Gastroesophageal sphincter (tissue), 3 donors: ENCODE measurements around the gene SGCD.

Experiments used
- EP300 ChIP-seq: sonication (generic); formaldehyde crosslinking; IDR thresholded peaks from one replicate; pipeline ENCODE4 v1.6.1; 2017; ENCODE audit warnings: antibody characterized with exemption, mild to moderate bottlenecking
- POLR2A ChIP-seq, 2 donors: fragments of 450-650 bp; IDR thresholded peaks; one replicate each; pipeline ENCODE4 v1.6.1; 2017; ENCODE audit warnings: antibody characterized with exemption in 2 of 2, mild to moderate bottlenecking in 2 of 2, moderate library complexity in 1 of 2
- TF ChIP-seq, protein P1 (sequence below), 4 experiments: fragments of 200-600 bp in 2 of 4; fragments of 450-650 bp in 2 of 4; sonication (generic) in 1 of 4; IDR thresholded peaks; one replicate each; pipeline ENCODE4 v1.5.1; 2017 to 2019; ENCODE audit warnings: antibody characterized with exemption in 4 of 4, mild to moderate bottlenecking in 2 of 4, moderate library complexity in 2 of 4

DNA sequence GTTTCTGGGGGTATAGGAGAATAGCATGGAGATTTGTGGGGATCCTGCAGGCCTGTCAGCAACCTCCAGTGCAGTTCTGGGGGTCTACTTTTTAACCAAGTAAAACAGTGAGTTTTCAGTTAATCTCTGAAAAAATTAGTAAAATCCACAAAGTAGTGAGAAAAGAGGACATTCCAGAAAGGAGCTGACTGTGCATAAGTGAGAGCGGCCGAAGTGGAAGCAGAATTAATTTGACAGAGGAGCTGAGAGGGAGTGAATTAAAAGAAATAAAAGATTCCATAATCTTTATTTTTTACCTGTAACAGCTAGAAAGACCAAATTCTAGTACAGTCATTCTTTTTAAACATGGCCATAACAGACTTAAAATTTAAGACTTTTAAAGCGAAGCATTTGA lies 149.2 kb downstream of the SGCD start:
- TF ChIP-seq POLR2A (IDR thresholded peaks at IDR 0.05) (no peak), EP300 (no peak)
- TF ChIP-seq, protein P1, sequence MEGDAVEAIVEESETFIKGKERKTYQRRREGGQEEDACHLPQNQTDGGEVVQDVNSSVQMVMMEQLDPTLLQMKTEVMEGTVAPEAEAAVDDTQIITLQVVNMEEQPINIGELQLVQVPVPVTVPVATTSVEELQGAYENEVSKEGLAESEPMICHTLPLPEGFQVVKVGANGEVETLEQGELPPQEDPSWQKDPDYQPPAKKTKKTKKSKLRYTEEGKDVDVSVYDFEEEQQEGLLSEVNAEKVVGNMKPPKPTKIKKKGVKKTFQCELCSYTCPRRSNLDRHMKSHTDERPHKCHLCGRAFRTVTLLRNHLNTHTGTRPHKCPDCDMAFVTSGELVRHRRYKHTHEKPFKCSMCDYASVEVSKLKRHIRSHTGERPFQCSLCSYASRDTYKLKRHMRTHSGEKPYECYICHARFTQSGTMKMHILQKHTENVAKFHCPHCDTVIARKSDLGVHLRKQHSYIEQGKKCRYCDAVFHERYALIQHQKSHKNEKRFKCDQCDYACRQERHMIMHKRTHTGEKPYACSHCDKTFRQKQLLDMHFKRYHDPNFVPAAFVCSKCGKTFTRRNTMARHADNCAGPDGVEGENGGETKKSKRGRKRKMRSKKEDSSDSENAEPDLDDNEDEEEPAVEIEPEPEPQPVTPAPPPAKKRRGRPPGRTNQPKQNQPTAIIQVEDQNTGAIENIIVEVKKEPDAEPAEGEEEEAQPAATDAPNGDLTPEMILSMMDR (IDR thresholded peaks at IDR 0.05), result no peak
